ENCODE data around the gene APOA1.

The APOA1 gene

GRCh38 chr11:116786966-116787365, 50.5 kb downstream of the APOA1 start:
- ATAC-seq: no peak

- ATAC-seq: no peak
These were observed 51.1 kb downstream of the APOA1 start for GRCh38 chr11:116786326-116786725.

All from activated CD4-positive, CD25-positive, alpha-beta regulatory T cell treated with anti-CD3 and anti-CD28 coated beads, Interleukin-2, amount 50 U/mL, for 24 hours (primary cell).